HG03442 (cell line): ENCODE data around the gene OR8K5.
"Not testable (repeated sequence)": the region's sequence is repeated elsewhere in the genome, so short reads cannot be mapped to it uniquely, and the experiment has no call there.

Experiments
- ATAC-seq: cut with Tn5 transposase; IDR thresholded peaks from one replicate; pipeline ENCODE4 v1.9.1; 2021; ENCODE audit warnings: mild to moderate bottlenecking, moderate library complexity; ENCODE audit not compliant: unreplicated experiment

The OR8K5 gene

DNA sequence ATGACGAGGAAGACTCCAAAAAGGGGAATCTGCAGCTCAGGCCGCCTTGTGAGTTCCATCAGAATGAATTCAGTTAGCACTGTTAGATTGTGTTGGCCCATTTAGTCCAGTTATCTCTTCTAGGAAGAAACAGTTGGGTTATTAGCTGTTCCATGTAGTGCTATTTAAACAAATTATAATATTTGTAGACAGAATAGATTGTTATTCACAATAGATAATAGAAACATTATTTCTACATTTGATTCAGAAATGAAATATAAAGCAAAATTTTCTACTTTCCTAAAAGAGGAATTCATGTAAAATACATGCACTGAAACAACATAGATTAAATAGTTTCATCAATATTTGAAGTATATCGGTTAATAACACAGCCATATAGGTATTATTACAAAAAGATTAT, at the start of gene OR8K5:
Gene OR8K5 (minus strand): TSS at position 101 of the 400 bp plus-strand sequence. CDS start 0 bp downstream, at position 101.
- no peak for ATAC-seq

DNA sequence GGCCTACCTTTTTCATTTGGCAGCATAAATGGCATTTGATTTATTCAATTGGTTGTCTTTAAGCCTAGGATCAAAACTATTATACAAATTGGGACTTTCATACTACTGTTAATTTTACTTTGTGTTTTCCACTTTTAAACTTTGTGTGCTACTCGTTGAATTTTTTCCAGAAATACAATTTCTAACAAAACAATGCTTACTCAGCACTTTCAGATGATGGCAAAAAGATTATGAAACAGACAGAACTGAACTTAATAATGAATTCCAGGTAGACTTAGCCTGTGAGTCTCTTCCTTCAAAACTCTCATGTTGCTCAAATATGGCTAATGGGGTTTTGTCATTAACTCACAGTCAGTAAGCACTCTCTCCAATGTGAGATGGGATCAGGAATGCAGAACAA, 47.7 kb upstream of the OR8K5 start:
- no peak for ATAC-seq

GRCh38 chr11:56197367-56197766, 37.2 kb upstream of the OR8K5 start:
- ATAC-seq, result no peak

DNA sequence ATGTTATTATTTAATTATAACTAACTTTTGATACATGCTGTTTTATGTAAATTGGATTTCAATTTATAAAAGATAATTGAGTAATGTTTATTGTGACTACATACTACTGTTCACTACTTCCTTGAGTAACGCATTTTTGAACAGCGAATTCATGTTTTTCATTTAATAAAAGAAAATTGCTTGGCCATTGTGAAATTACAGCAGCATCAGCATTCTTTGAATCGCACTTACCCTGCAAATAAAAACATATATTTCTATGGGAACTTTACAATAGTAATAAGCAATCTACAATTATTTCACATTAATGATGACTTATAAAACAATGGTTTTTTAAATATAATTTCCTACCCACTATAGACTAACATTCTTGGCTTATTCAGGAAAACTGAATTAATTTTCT, 36.6 kb upstream of the OR8K5 start:
- ATAC-seq, result no peak

DNA sequence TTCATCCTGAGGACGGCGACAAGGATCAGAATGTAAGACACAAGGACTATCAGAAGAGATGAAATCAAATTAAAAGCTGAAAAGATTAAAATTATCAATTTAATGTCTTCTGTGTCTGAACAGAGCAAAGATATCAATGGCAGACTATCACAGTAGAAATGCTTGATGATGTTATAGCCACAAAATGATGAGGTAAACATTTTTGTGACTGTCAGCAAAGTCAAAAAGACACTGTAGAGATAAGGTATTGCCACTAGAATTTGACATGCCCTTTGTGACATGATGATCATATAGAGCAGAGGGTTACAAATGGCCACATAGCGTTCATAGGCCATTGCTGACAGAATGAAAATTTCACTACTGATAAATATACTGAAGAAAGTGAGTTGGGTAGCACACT, 28.5 kb upstream of the OR8K5 start:
- ATAC-seq, result no peak

- no peak for ATAC-seq
Observed at GRCh38 chr11:56183459-56183858, 23.3 kb upstream of the OR8K5 start.

GRCh38 chr11:56176318-56176717, 16.2 kb upstream of the OR8K5 start, which contains the start of gene OR5J2:
Gene OR5J2 (plus strand): TSS chr11:56176618. CDS start chr11:56176618, 0 bp downstream.
- ATAC-seq, result no peak

DNA sequence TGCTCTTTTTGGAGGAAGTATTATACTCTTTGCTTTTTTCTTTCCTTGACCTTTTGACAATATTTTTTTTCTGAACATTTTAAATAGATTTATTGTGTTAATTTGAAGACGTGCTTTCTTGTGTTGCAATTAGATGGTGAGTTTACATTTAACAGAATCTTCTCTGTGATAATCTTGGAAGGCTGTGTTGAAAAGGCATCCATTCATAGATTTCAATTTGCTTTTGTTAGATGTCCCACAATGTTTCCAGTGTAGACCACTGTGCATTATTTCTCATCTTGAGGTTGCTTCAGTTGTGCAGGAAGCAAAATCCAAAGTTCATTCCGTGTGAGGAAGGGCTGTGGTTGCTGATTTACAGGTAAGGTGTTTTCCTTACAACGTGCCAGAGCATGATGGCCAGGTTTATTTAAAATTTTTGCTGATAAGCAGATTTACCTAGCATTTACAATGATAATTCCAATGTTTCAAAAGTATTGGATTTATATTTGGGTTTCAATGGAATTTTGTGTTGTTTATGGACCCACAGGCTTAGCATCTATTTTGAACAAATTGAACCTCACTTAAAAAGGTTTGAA, 12.2 kb upstream of the OR8K5 start:
- ATAC-seq, result no peak

DNA sequence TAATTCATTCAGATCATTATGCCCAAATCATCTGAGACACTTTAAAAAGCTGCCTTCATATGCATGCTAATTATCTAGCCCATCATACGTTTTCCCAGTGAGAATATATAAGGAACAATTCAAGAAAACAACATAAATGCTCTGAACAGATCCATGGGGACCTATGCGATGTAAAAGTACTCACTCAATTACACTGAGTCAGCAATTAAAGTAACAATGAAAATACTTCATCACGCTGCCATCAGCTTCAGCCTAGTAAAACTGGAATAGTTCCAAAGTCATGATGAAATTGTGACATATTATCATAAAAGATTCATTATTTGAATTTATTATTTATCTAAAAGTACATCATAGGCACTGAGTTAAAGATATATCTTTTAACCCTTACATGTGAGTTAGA, 3.7 kb upstream of the OR8K5 start:
- no peak for ATAC-seq

DNA sequence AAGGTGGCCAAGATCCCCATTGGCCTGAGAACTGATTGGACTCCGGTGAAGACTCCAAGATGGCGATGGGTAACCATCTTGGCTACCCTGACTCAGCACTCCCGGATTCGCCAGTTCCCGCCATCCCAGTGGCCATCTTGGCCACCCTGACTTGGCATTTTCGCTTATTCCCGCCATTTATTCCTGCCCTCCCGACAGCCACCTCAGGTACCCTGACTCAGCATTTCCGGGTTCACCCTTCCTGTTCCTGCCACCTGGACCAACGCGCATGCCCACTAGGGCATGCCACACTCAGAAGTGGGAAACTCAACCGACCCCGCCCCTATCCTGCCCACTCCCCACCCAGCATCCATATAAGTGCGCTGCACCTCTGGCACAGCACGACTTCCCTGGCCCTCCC, 7.8 kb downstream of the OR8K5 start:
- ATAC-seq, result no peak

- ATAC-seq, result no peak
Observed at GRCh38 chr11:56151376-56151775, 8.7 kb downstream of the OR8K5 start.

- not testable (repeated sequence) for ATAC-seq
Observed at GRCh38 chr11:56143681-56144080, 16.4 kb downstream of the OR8K5 start.

GRCh38 chr11:56140151-56140661, 19.9 kb downstream of the OR8K5 start, which contains the start of gene OR8J3:
Gene OR8J3 (minus strand): TSS chr11:56140201. CDS start chr11:56137718, 2,483 bp downstream.
- ATAC-seq, result no peak

- no peak for ATAC-seq
Observed at GRCh38 chr11:56122073-56122472, 38.0 kb downstream of the OR8K5 start, which contains the start of gene OR8H3. Gene OR8H3 (plus strand): TSS chr11:56122373. CDS start chr11:56122373, 0 bp downstream.
